ENCODE measurements around the gene NISCH. TPM values are rescaled to one million over a fixed set of nuclear protein-coding genes. Genes with fewer than 3 reads are reported as not detected.

The NISCH gene
- total and polyA plus RNA-seq, 9 donors, result 73.6 to 142 (median 97.4) TPM

DNA sequence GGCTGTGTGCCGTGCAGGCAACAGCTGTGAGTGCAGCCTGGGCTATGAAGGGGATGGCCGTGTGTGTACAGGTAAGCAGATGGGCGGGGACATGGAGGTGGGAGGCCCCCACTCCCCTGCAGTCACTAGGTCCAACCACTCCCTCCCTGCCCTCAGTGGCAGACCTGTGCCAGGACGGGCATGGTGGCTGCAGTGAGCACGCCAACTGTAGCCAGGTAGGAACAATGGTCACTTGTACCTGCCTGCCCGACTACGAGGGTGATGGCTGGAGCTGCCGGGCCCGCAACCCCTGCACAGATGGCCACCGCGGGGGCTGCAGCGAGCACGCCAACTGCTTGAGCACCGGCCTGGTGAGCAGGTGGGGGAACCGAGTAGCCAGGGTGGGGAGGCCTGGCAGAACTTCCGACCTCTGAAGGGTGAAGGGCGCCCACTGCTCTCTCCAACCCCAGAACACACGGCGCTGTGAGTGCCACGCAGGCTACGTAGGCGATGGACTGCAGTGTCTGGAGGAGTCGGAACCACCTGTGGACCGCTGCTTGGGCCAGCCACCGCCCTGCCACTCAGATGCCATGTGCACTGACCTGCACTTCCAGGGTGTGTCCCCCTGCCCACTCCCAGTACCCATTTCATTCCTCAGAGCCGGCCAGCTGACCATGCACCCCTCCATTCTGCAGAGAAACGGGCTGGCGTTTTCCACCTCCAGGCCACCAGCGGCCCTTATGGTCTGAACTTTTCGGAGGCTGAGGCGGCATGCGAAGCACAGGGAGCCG lies 66.7 kb downstream of the NISCH start:
- intact Hi-C loops (cut with DNase I), result no loop called here
- peak in 1 of 5 donors; percentile 19 for DNase-seq
- Histone ChIP-seq H3K4me1 (ENCODE audit: insufficient read depth) (peaks cover 9% of the 10 kb centered on the region), H3K27ac (no peak overlapping the region), H3K36me3 (no peaks in the 10 kb centered on the region), H3K4me3 (no peak overlapping the region), H3K9me3 (no peaks in the 10 kb centered on the region), H3K27me3 (no peaks in the 10 kb centered on the region)
- TF ChIP-seq EP300 (IDR thresholded peaks at IDR 0.05) (no peak), POLR2A (IDR thresholded peaks at IDR 0.05) (no peak)
- TF ChIP-seq, protein P1, sequence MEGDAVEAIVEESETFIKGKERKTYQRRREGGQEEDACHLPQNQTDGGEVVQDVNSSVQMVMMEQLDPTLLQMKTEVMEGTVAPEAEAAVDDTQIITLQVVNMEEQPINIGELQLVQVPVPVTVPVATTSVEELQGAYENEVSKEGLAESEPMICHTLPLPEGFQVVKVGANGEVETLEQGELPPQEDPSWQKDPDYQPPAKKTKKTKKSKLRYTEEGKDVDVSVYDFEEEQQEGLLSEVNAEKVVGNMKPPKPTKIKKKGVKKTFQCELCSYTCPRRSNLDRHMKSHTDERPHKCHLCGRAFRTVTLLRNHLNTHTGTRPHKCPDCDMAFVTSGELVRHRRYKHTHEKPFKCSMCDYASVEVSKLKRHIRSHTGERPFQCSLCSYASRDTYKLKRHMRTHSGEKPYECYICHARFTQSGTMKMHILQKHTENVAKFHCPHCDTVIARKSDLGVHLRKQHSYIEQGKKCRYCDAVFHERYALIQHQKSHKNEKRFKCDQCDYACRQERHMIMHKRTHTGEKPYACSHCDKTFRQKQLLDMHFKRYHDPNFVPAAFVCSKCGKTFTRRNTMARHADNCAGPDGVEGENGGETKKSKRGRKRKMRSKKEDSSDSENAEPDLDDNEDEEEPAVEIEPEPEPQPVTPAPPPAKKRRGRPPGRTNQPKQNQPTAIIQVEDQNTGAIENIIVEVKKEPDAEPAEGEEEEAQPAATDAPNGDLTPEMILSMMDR (IDR thresholded peaks at IDR 0.05), result no peak
- 91 to 95% (median 91%) methylated on average over 23 to 33 of the region's 33 CpGs for WGBS, 3 donors

DNA sequence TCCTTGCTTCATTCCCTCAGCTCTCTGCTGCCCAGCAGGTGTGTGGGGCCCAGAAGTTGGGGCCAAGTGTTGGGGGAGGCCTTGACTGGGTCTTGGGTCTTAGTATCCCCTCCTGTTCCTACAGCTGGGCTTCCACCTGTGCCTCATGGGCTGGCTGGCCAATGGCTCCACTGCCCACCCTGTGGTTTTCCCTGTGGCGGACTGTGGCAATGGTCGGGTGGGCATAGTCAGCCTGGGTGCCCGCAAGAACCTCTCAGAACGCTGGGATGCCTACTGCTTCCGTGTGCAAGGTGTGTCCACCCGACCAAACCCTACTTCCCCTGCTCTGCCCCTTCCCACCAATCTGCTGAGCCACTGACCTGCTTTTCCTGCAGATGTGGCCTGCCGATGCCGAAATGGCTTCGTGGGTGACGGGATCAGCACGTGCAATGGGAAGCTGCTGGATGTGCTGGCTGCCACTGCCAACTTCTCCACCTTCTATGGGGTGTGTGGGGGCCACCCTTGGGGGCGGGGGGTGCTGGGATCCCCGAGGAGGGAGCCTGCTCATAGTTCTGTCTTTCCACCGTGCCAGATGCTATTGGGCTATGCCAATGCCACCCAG lies 67.3 kb downstream of the NISCH start:
- 88 to 90% (median 88%) methylated on average over 14 of the region's 14 CpGs for WGBS, 3 donors
- Histone ChIP-seq H3K36me3 (no peaks in the 10 kb centered on the region), H3K4me3 (no peak overlapping the region), H3K27ac (no peak overlapping the region), H3K9me3 (no peaks in the 10 kb centered on the region), H3K27me3 (no peaks in the 10 kb centered on the region), H3K4me1 (ENCODE audit: insufficient read depth) (peaks cover 11% of the 10 kb centered on the region)
- peak in 2 of 5 donors; percentile 18 to 28 for DNase-seq
- no peak for TF ChIP-seq POLR2A (IDR thresholded peaks at IDR 0.05)
- TF ChIP-seq EP300 (IDR thresholded peaks at IDR 0.05), result no peak
- TF ChIP-seq, protein P1 (IDR thresholded peaks at IDR 0.05), result no peak
- intact Hi-C loops (cut with DNase I), result no loop called here

DNA sequence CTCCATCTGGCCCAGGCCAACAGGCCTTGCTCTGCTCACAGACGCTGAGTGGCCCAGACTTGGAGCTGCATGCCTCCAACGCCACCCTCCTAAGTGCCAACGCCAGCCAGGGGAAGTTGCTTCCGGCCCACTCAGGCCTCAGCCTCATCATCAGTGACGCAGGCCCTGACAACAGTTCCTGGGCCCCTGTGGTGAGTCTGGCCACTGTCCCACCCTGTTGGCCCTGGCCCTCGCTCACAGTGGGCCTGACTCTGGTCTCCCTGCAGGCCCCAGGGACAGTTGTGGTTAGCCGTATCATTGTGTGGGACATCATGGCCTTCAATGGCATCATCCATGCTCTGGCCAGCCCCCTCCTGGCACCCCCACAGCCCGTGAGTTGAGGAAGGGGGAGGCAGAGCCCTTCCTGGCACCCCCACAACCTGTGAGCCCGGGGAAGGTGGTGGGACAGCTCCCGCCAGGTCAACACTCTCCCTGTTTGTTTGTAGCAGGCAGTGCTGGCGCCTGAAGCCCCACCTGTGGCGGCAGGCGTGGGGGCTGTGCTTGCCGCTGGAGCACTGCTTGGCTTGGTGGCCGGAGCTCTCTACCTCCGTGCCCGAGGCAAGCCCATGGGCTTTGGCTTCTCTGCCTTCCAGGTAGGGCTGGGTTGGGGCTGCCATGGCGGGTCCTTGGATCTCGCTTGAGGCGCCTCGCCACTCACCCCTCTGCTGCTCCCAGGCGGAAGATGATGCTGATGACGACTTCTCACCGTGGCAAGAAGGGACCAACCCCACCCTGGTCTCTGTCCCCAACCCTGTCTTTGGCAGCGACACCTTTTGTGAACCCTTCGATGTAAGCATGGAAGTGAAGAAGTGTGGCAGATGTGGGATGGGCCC lies 68.2 kb downstream of the NISCH start:
- no peaks in the 10 kb centered on the region for H3K27me3 ChIP-seq
- H3K27ac ChIP-seq, result no peak overlapping the region
- WGBS, 3 donors, result 91 to 95% (median 92%) methylated on average over 26 of the region's 26 CpGs
- intact Hi-C loops (cut with DNase I), result no loop called here
- peaks cover 8% of the 10 kb centered on the region for H3K4me1 ChIP-seq (ENCODE audit: insufficient read depth)
- H3K36me3 ChIP-seq, result no peaks in the 10 kb centered on the region
- no peak for TF ChIP-seq POLR2A (IDR thresholded peaks at IDR 0.05)
- H3K9me3 ChIP-seq, result no peaks in the 10 kb centered on the region
- H3K4me3 ChIP-seq, result no peak overlapping the region
- DNase-seq, result peak in 2 of 5 donors; percentile 19 to 33

DNA sequence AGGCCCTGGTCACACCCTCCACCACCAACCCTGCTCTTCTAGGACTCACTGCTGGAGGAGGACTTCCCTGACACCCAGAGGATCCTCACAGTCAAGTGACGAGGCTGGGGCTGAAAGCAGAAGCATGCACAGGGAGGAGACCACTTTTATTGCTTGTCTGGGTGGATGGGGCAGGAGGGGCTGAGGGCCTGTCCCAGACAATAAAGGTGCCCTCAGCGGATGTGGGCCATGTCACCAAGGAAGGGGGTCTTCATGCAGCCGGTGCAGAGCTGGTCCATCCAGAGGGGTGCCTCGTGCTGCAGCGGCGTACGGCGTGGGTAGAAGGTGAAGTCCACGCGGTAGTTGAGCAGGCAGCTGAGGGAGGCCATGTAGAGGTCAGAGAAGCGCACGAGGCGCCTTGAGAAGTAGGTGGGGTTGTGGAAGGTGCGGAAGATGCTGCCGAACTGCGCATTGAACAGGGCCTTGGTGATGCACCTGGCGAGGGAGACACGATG lies 68.9 kb downstream of the NISCH start:
- no peaks in the 10 kb centered on the region for H3K9me3 ChIP-seq
- no peak for TF ChIP-seq EP300 (IDR thresholded peaks at IDR 0.05)
- no peak for TF ChIP-seq POLR2A (IDR thresholded peaks at IDR 0.05)
- TF ChIP-seq, protein P1 (IDR thresholded peaks at IDR 0.05), result no peak
- no peak overlapping the region for H3K27ac ChIP-seq

More for the DNA sequence above, 68.9 kb downstream of the NISCH start:
- H3K4me3 ChIP-seq, result no peak overlapping the region
- 90 to 95% (median 93%) methylated on average over 18 of the region's 18 CpGs for WGBS, 3 donors
- no peaks in the 10 kb centered on the region for H3K27me3 ChIP-seq
- peak in 1 of 5 donors; percentile 26 for DNase-seq
- peaks cover 4% of the 10 kb centered on the region for H3K4me1 ChIP-seq (ENCODE audit: insufficient read depth)
- intact Hi-C loops (cut with DNase I), result no loop called here
- no peaks in the 10 kb centered on the region for H3K36me3 ChIP-seq

Measured in ovary (tissue), 9 donors.